ENCODE measurements around the gene LZIC. TPM values are rescaled to one million over a fixed set of nuclear protein-coding genes. Genes with fewer than 3 reads are reported as not detected.

The LZIC gene
- total and polyA plus RNA-seq, 9 of the 15 experiments (the other 6 are each of a cell fraction or from before 2014, with no cell fraction given) = 32.9 to 109 (median 61.7) TPM

DNA sequence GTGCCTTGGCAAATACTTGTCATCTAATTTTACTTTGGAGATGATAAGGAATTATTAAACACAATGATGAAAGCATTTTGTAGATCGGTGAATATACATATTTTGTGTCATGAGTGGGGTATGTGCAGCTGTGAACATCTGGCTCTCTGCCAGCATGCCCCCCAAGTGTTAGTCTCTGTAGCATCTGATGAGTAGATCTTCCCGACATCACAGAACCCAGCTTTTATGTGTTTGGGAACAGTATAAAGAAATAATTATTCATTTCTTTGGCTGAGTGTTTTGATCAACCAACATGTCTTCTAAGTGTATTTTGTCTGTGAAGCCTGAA, 28.6 kb downstream of the LZIC start:
- no peak overlapping the region for H3K27ac ChIP-seq (ENCODE audit: extremely low read depth, low read depth, low read length)
- no TSS peak for BruUV-seq (replicated peaks)
- H2AFZ ChIP-seq (ENCODE audit: low read depth, low read length) = peak overlapping the region; percentile 49
- ChIA-PET CTCF (ENCODE audit: low intra/inter-chr PET ratio) (interaction anchor here (0.6 to 1.6 kb wide), 3 partner anchors 40 to 288 kb away, joined by 3 to 7 read pairs (median 6); no protein-coding TSS in a partner anchor), POLR2A (interaction anchor here (0.8 to 1.7 kb wide), 5 partner anchors 10 to 42 kb away, joined by 3 to 5 read pairs (median 4); no protein-coding TSS in a partner anchor)
- H3K27me3 ChIP-seq (ENCODE audit: control insufficient read depth in 2 of 2, insufficient read depth in 2 of 2, low read length in 2 of 2) = no peaks in the 10 kb centered on the region
- H3K36me3 ChIP-seq (ENCODE audit: control insufficient read depth, insufficient read depth, low read length) = no peaks in the 10 kb centered on the region
- ATAC-seq = no peak
- peaks cover 2% of the 10 kb centered on the region for H3K79me2 ChIP-seq (ENCODE audit: control insufficient read depth, insufficient read depth, low read length)
- no peak for DNase-seq (ENCODE audit: extremely low read depth in 1 of 4, low spot score in 3 of 4)
- H3K4me1 ChIP-seq (replicated peaks in 1 of 2; ENCODE audit: control insufficient read depth in 2 of 2, insufficient read depth in 2 of 2, low read length in 2 of 2) = peaks cover 15 to 22% of the 10 kb centered on the region in 2 experiments
- no peak overlapping the region for H3K4me3 ChIP-seq
- H4K20me1 ChIP-seq (replicated peaks; ENCODE audit: control insufficient read depth, insufficient read depth, low read length) = no peaks in the 10 kb centered on the region
- H3K9me3 ChIP-seq (replicated peaks; ENCODE audit: control insufficient read depth, insufficient read depth, low read depth, low read length) = no peaks in the 10 kb centered on the region
- no peak overlapping the region for H3K9ac ChIP-seq (ENCODE audit: insufficient read depth in 1 of 2, low read depth in 2 of 2, low read length in 2 of 2)
- intact Hi-C loops (cut with micrococcal nuclease) = loop anchor here (1.0 kb wide), 1 partner anchor 39 kb away; no protein-coding TSS in a partner anchor
- peak; percentile 72 for FAIRE-seq
- no peaks in the 10 kb centered on the region for H3K9me1 ChIP-seq (ENCODE audit: control insufficient read depth, insufficient read depth, low read length)
- no peak overlapping the region for H3K4me2 ChIP-seq (ENCODE audit: insufficient read depth, low read length)
- WGBS (ENCODE audit: insufficient coverage, low coverage, missing lambda C conversion rate) = 46% methylated on average over 2 of the region's 2 CpGs
- in situ Hi-C loops (cut with MboI) = no loop called here
- TF ChIP-seq NFIC (IDR thresholded peaks at IDR 0.05) (peak; percentile 91), HCFC1 (IDR thresholded peaks at IDR 0.05; ENCODE audit: low read depth, low read length) (no peak), ZNF232 (CRISPR knock-in tag; IDR thresholded peaks at IDR 0.05) (no peak), NFIX (CRISPR knock-in tag; IDR thresholded peaks at IDR 0.05; ENCODE audit: low read depth) (peak; percentile 35; the same call in 1 of the 2 replicates), KLF13 (tag; IDR thresholded peaks at IDR 0.05; ENCODE audit: borderline replicate concordance, low read depth) (no peak), ZFP1 (CRISPR knock-in tag; IDR thresholded peaks at IDR 0.05) (no peak), ZBED1 (IDR thresholded peaks at IDR 0.05) (no peak), REST (IDR thresholded peaks at IDR 0.05; ENCODE audit: borderline replicate concordance) (0 out of 2 replicates have a peak, but pooled peaks have one; percentile 58), REST (CRISPR knock-in tag; IDR thresholded peaks at IDR 0.05; ENCODE audit: low read depth) (no peak), ZNF707 (CRISPR knock-in tag; conservative IDR thresholded peaks at IDR 0.05) (peak; percentile 61; the same call in 1 of the 2 replicates)

All from K562 (cell line).